Subcutaneous abdominal adipose tissue (tissue), 5 donors: ENCODE data around the gene EPHX1.

Experiments
- H3K27ac ChIP-seq: one replicate; pipeline ENCODE4 v1.7.0; 2013; ENCODE audit warnings: low read depth, mild to moderate bottlenecking, inconsistent platforms, low read length, moderate library complexity
- H3K27me3 ChIP-seq, 5 donors: one replicate each; pipeline ENCODE4 v1.7.0; 2013; ENCODE audit warnings: low read length in 5 of 5, inconsistent platforms in 1 of 5; ENCODE audit not compliant: control insufficient read depth in 5 of 5, insufficient read depth in 4 of 5
- H3K36me3 ChIP-seq, 5 donors: one replicate each; pipeline ENCODE4 v1.7.0; 2013; ENCODE audit warnings: low read length in 5 of 5; ENCODE audit not compliant: control insufficient read depth in 5 of 5, insufficient read depth in 5 of 5
- H3K4me1 ChIP-seq, 5 donors: one replicate each; pipeline ENCODE4 v1.7.0; 2013; ENCODE audit warnings: low read length in 5 of 5, mild to moderate bottlenecking in 3 of 5, moderate library complexity in 1 of 5; ENCODE audit not compliant: control insufficient read depth in 5 of 5, insufficient read depth in 5 of 5
- H3K4me3 ChIP-seq, 5 donors: one replicate each; pipeline ENCODE4 v1.7.0; 2013; ENCODE audit warnings: low read length in 5 of 5, low read depth in 1 of 5
- H3K9ac ChIP-seq, 5 donors: one replicate each; pipeline ENCODE4 v1.7.0; 2013; ENCODE audit warnings: low read length in 5 of 5, mild to moderate bottlenecking in 4 of 5, moderate library complexity in 3 of 5
- H3K9me3 ChIP-seq, 5 donors: one replicate each; pipeline ENCODE4 v1.7.0; 2013; ENCODE audit warnings: low read length in 5 of 5; ENCODE audit not compliant: control insufficient read depth in 5 of 5
- donor health status: healthy.
- donor health status: healthy.
- donor health status: healthy.
- donor health status: healthy.
- donor health status: healthy.

EPHX1 gene

DNA sequence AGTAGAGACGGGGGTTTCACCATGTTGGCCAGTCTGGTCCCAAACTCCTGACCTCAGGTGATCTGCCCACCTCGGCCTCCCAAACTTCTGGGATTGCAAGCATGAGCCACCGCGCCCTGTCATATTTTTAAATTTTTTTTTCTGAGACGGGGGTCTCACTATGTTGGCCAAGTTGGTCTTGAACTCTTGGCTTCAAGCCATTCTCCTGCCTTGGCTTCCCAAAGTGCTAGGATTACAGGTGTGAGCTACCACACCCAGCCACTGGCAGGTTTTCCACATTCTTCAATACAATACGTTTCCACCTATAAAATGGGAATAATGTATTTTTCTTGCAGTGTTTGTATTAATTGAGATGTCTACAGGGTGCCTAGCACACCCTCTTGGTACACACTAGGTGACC lies 82.4 kb downstream of the EPHX1 start:
- Histone ChIP-seq H3K27ac (no peak overlapping the region), H3K9ac (no peak overlapping the region), H3K36me3 (no peaks in the 10 kb centered on the region), H3K9me3 (no peaks in the 10 kb centered on the region), H3K27me3 (no peaks in the 10 kb centered on the region), H3K4me3 (no peak overlapping the region), H3K4me1 (no peaks in the 10 kb centered on the region)
